Posterior cingulate gyrus (tissue), 11 donors: ENCODE results near the gene FAT3.

Experiments used
- DNase-seq, 10 donors: peaks; one replicate each; pipeline versions ENCODE4 v3.0.0 to v3.0.0-alpha.2; 2020 to 2021; ENCODE audit warnings: mixed read lengths in 3 of 10
- intact Hi-C: fragments of 100-400 bp; cut with DNase I; formaldehyde crosslinking; loops from one replicate; pipeline ENCODE4 v1.15.1; 2023

FAT3 gene

DNA sequence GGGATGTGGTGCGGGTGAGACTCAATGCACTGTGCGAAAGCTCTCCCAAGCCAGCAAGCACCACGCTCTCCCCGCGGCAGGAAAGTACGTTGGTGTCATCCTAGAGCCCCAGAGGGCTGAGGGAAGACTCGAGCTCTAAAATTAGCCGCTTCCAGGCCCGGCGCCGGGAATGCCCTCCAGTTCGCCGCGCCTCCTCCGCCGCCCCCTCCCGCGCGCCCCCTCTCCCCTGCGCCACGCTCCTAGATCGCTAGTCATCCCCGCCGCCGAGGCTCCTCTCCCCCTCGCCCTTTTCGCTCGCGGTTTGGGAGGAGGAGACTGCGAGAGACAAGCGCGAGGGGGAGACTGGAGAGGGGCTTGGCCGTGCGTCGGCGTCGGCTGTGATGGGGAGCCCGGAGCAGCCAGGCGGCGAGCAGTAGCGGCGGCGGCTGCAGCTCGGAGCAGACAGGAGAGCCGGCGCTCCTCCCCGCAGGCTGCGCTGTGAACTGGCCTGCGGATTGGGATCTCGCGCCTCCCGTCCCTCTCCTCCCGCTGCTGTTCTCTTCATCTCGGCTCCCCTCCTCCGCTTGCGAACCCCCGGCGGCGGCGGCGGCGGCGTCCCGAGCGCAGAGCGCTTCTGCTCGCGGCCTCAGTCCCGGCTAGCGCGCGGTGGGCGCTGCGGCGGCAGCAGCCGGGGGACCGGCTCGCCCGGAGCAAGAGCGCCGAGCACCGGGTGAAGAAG, at the start of gene FAT3:
FAT3 (plus strand) TSS at position 412 of the 718 bp plus-strand sequence. CDS start 127,295 bp downstream, outside the sequence.
- DNase-seq, result peak in 9 of 10 donors; percentile 41 to 93 (median 57)
- intact Hi-C loops, result no loop called here

DNA sequence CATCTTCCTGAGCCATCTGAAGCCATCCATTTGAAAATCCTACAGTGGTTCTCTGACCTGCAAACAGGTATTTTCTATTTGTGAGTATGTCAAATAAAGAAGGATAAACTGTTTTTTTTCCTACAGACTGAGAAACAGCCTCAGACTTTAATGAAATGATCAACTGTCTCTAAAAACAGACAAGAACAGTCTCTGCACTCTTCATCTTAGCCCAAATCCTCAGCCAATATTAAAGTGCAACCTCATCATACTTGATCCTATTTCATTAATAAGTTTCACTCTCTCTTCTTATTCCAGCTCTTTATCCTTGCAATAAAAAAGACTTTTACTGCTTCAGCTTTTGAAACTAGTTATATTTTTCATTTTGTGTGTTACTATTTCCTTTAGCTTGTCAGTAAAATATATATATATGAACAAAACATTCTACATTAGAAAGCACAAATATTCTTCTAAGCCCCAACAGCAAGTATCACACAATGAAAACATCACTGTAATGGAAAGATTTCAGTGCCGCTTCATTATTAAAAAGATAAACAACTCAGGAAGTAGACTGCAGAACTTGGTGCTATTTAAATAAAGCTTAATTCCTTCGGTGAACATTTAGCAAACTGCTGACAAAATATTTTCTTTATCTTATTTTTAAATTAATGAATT, 45.5 kb upstream of the FAT3 start:
- no peak for DNase-seq
- intact Hi-C loops, result no loop called here

DNA sequence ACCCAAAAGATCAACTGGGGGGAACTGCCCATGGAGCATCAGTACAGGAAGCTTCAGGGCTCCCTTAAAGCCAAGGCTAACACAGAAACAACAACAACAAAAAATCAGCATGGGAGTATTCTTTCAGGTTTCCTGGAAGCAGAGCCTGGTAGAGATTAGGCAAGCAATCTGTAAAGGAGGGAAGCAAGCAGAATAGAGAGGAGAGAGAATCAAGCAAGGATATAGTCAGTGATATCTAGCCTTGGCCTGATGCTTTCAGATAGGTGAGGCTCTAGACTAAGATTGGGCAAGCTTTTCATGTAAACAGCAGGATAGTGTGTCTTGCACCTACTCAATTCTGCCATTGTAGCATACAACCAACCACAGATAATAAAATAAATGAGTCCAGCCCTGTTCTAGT, 44.4 kb upstream of the FAT3 start:
- DNase-seq, result no peak
- intact Hi-C loops, result no loop called here

GRCh38 chr11:92180664-92181251, 43.9 kb upstream of the FAT3 start:
- intact Hi-C loops, result no loop called here
- DNase-seq, result peak in 1 of 10 donors; percentile 72

DNA sequence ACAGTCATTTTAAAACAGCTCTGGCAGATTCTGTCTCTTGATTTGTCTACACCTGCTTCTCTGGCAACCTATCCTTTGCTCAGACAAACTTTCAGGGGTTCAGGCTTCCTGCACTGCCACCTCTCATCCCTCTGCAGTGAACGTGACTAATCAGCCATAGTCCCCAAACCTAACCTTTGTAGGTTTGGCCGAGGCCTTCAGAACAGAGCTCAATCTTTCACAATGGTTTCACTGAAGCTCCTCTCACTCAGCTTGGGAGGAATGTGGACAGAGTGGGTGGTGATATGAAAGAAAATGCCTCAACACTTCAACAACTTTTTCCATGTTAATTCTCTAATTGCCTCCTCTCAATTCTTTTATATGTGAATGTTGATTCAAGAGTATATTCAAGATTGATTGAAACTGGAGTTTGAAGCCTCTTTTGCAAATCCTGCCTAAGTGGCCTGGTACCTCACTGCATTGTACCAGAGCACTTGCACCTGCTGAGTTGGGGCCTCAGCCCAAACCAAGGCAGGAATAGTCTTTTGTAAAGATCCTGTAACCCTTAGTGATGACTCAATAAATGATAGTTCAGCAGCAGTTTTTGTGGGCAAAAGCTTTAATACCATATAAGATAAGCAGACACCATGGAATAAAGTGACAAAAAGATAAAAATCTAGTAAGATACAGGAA, 33.9 kb upstream of the FAT3 start:
- intact Hi-C loops, result no loop called here

GRCh38 chr11:92192141-92192540, 32.5 kb upstream of the FAT3 start:
- intact Hi-C loops, result no loop called here
- no peak for DNase-seq

More for the DNA sequence above, 33.9 kb upstream of the FAT3 start:
- DNase-seq, result no peak

GRCh38 chr11:92198268-92198667, 26.4 kb upstream of the FAT3 start:
- no peak for DNase-seq
- intact Hi-C loops, result no loop called here

GRCh38 chr11:92199991-92200390, 24.6 kb upstream of the FAT3 start:
- DNase-seq, result no peak
- intact Hi-C loops, result no loop called here

GRCh38 chr11:92204731-92205130, 19.9 kb upstream of the FAT3 start:
- intact Hi-C loops, result no loop called here
- DNase-seq, result no peak

- intact Hi-C loops, result no loop called here
- no peak for DNase-seq
Measured at GRCh38 chr11:92206441-92206840, 18.2 kb upstream of the FAT3 start.

DNA sequence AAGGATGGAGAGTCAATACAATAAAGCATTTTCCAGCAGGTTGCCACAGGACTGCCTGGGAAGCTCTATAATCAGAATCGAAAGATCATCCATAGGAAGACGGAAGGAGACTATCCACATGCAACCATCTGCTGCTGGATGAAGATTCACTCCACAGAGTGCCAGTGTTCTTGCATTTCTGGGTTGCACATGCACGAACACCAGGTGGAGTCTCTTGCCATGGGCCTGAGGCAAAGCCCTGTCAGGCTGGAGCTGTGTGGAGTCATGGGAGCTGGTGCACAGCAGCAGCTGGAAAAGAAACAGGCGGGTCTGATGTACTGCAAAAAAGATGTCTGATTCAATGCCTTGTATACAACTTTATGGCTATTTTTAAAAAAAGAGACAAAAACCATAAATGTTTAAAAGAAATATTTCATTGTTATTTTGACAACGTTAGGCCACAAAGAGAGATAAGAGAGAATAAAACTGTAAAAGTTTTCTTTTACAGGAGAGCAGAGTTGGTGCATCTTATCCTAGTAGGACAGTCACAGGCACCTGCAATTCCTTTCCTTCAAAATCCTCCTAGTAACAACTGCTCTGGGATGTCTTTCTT, 12.9 kb upstream of the FAT3 start:
- intact Hi-C loops, result no loop called here
- DNase-seq, result peak; percentile 25 to 90 (median 44)

DNA sequence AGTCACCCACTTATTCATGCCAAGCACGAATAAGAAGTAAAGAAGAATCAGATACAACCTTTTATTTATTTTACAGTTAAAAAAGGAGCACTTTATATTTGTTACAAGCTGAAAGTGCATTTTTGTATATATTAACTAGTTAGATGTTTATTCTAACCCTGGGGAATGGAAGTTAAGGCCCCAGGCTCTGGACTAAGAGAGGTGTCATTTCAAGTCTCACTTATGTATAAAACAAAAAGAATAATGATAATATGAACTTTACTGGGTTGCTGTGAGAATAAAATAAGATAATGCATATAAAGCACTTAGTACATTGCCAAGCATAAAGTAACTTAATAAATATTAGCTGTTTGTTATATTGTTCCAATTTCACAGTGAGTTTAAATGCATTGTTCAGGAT, 12.1 kb upstream of the FAT3 start:
- DNase-seq, result no peak
- intact Hi-C loops, result no loop called here

DNA sequence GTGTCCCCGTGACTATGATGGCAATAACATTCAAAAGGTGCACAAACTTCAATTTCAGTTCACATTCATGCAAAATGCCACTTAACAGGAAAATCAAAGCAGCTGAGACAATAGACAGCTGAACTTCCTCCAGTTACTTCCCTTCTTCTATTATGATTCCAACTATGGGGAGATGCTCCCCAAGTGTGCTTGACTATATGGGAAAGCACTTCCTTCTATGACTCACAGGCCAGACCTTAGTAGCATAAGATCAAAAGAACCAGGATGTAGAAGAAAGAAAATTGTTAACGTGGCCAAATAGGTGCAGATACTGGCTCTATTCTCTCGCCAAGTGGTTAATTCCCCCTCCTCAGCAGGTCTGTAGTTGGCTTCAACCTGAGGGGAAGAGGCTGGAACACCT, 7.8 kb upstream of the FAT3 start:
- no peak for DNase-seq
- intact Hi-C loops, result no loop called here

GRCh38 chr11:92219476-92219875, 5.1 kb upstream of the FAT3 start:
- intact Hi-C loops, result no loop called here
- DNase-seq, result no peak

GRCh38 chr11:92222701-92223100, 1.9 kb upstream of the FAT3 start:
- intact Hi-C loops, result no loop called here

DNA sequence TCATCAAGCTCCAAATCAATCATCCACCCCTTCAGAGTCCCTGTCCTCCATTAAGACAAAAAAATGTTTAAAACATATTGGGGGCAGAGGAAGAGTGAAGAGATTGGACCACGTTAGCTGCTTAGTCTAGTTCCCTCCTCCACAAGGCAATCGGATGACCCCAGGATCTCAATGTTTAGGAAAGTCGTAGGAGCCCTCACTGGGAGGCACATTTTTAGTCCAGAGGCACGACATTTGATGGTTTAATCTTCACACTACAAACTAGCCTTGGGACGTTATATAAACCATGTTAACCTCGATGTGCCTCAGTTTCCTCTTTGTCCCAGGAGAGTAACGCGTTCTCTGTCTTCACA, 588 bp upstream of the FAT3 start:
- no peak for DNase-seq
- intact Hi-C loops, result no loop called here

More at GRCh38 chr11:92222701-92223100, 1.9 kb upstream of the FAT3 start:
- peak in 3 of 10 donors; percentile 11 to 79 (median 70) for DNase-seq

- intact Hi-C loops, result no loop called here
- peak in 5 of 10 donors; percentile 19 to 84 (median 52) for DNase-seq
Measured at GRCh38 chr11:92225125-92225567, 528 bp downstream of the FAT3 start.

DNA sequence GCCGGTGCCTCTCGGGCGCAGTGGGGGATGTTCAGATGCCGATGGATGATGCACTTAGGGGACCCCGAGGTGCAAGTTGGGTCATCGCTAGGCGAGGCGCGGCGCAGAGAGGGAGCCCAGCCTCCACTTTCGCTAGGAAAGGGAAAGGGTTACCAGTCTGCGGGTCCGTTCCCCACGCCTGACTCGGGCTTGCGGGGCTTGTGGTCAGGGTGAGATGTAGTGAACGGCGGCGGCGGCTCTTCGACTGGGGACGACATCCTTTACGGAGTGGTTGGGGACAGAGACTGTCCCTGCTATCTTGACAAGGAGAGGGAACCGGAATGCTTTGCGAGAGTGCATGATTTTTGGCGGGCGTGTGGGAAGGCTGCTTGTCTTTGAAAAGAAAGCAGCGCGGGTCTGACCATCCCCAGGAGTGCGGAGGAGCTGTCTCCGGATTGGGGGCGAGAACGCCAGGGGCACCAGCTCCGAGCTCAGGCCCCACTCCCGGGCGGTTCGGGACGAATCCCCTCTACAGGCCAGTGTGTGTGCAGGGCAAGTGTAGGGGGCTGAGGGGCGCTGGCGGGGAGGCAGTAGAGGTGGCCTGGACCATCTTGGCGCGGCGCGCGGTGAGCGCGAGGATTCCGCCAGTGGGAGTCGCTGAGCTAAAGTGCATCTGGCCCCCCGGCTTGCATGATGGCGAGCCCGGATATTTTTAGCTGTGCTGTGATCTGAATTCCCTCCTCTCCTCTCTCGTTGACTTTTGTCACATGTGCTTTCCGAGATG, 1.1 kb downstream of the FAT3 start:
- peak in 9 of 10 donors; percentile 29 to 89 (median 56) for DNase-seq
- intact Hi-C loops, result no loop called here

DNA sequence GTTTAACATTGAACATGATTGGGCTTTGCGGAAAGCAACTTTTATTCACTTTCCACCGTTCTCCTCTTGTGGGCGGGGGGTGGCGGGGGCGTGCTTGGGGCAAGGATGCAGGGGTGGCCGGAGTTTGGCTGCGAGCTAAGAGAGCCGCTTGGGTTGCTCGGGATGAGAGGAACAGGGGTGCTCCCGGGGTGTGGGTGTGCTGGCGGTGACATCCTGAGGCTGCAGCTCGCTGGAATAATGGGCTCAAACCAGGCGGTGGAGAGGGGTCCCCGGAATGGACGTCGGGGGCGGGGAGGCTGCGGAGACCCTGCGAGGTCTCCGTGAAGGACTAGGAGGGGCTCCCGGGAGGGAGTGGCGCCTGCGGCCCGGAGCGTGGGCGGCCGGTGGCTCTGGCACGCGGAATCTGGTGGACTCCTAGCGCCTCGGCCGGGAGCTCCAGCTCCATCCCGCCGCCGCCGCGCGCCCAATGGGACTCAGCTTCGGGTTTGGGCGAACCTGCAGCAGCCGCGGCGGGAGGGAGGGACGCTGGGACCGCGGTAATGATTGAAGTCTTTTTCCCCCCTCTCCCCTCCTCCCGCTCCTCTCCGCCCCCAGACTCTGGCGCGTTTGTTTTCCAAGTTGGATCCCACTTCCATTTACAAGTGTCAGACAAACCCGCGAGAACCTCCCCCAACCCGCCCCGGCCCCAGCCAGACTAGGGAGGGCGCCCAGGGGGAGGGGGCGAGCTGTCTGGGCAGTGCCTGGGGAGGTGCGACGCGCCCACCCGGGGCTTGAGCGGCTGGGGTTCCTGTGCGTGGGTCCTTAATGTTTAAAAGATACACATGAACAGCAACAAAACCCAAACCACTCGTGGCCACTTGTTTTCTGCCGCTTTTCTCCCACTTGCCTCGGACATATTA, 2.0 kb downstream of the FAT3 start:
- peak in 9 of 10 donors; percentile 34 to 92 (median 65) for DNase-seq
- intact Hi-C loops, result no loop called here
